Endodermal cell (in vitro differentiated cells): ENCODE data around the gene PTPRCAP. TPM values are rescaled to one million over a fixed set of nuclear protein-coding genes. Genes with fewer than 3 reads are reported as not detected.

ENCODE experiments used
- DNase-seq: peaks from one replicate; pipeline ENCODE4 v3.0.0-alpha.2; 2017
- H3K27ac ChIP-seq: 2 replicates; pipeline ENCODE4 v1.5.1; 2013; ENCODE audit warnings: mild to moderate bottlenecking, low read depth, low read length, moderate library complexity
- H3K27me3 ChIP-seq: 2 replicates; pipeline ENCODE4 v1.6.1; 2013; ENCODE audit warnings: mild to moderate bottlenecking, low read length, moderate library complexity; ENCODE audit not compliant: insufficient read depth, control insufficient read depth, poor library complexity, severe bottlenecking
- H3K36me3 ChIP-seq: 2 replicates; pipeline ENCODE4 v1.7.0; 2013; ENCODE audit warnings: mild to moderate bottlenecking, low read length, moderate library complexity; ENCODE audit not compliant: control insufficient read depth, insufficient read depth
- H3K4me1 ChIP-seq: one replicate; pipeline ENCODE4 v1.7.0; 2013; ENCODE audit warnings: low read length; ENCODE audit not compliant: control insufficient read depth, insufficient read depth
- H3K4me3 ChIP-seq: 2 replicates; pipeline ENCODE4 v1.5.1; 2013; ENCODE audit warnings: mild to moderate bottlenecking, low read length, moderate library complexity
- H3K9ac ChIP-seq: 2 replicates; pipeline ENCODE4 v1.6.1; 2013; ENCODE audit warnings: mild to moderate bottlenecking, low read length, moderate library complexity; ENCODE audit not compliant: poor library complexity, severe bottlenecking; ENCODE audit errors: extremely low read depth
- H3K9me3 ChIP-seq: 2 replicates; pipeline ENCODE4 v1.6.1; 2013; ENCODE audit warnings: mild to moderate bottlenecking, low read length, moderate library complexity; ENCODE audit not compliant: control insufficient read depth
- H3K27ac Mint-ChIP-seq: 2 replicates; pipeline ENCODE4 v1.8.0; 2020; ENCODE audit warnings: mixed read lengths
- H3K27me3 Mint-ChIP-seq: 2 replicates; pipeline ENCODE4 v1.8.0; 2021; ENCODE audit warnings: mild to moderate bottlenecking, mixed read lengths; ENCODE audit not compliant: insufficient read depth
- H3K36me3 Mint-ChIP-seq: 2 replicates; pipeline ENCODE4 v1.8.0; 2020; ENCODE audit warnings: low read depth, mixed read lengths
- H3K4me1 Mint-ChIP-seq: 2 replicates; pipeline ENCODE4 v1.8.0; 2020; ENCODE audit warnings: mixed read lengths
- H3K4me3 Mint-ChIP-seq: 2 replicates; pipeline ENCODE4 v1.8.0; 2020; ENCODE audit warnings: mild to moderate bottlenecking, moderate library complexity, mixed read lengths
- H3K9me3 Mint-ChIP-seq: 2 replicates; pipeline ENCODE4 v1.8.0; 2020; ENCODE audit warnings: mild to moderate bottlenecking, mixed read lengths
- CTCF ChIP-seq: fragments of 200-600 bp; sonication (generic); conservative IDR thresholded peaks from 2 replicates; pipeline ENCODE4 v1.5.0; 2021; ENCODE audit warnings: antibody characterized with exemption, mild to moderate bottlenecking
- WGBS, 2 experiments: methylation state at CpG; one replicate each; pipeline versions ENCODE4 v1.1.5 to v1.1.7; 2013; ENCODE audit warnings: missing lambda C conversion rate in 2 of 2, mixed read lengths in 1 of 2; ENCODE audit not compliant: insufficient coverage in 1 of 2, insufficient read length in 1 of 2; 5-methylcytosine and 5-hydroxymethylcytosine counted together
- total RNA-seq, 2 donors: library from RNA; stranded (reverse); fragmentation: NEBNext Ultra II Directional in 1 of 2; extraction: Animal tissue kit (Norgen Biotek cat#: 25700) in 1 of 2; gene quantifications; 2 replicates in 1 of 2; 3 replicates in 1 of 2; pipeline ENCODE4 v1.2.1, GENCODE V29; 2021

Gene PTPRCAP
- total RNA-seq, 2 donors from 2014 or later, result 2.1 TPM; not detected in 1

GRCh38 chr11:67431346-67432249, 5.9 kb downstream of the PTPRCAP start:
- H3K36me3 Mint-ChIP-seq, result peaks cover 25% of the 10 kb centered on the region
- Histone ChIP-seq H3K9ac (no peak overlapping the region), H3K36me3 (peaks cover 30% of the 10 kb centered on the region), H3K4me3 (no peak overlapping the region), H3K27me3 (no peaks in the 10 kb centered on the region), H3K9me3 (no peaks in the 10 kb centered on the region), H3K4me1 (peaks cover 3% of the 10 kb centered on the region), H3K27ac (no peak overlapping the region)
- H3K4me3 Mint-ChIP-seq, result no peak overlapping the region
- 88 to 92% methylated on average over 17 to 22 of the region's 24 CpGs for whole genome bisulfite sequencing, 2 experiments
- H3K27ac Mint-ChIP-seq, result peak overlapping the region; percentile 74
- TF ChIP-seq CTCF, result no peak
- no peaks in the 10 kb centered on the region for H3K9me3 Mint-ChIP-seq
- DNase-seq, result no peak
- peaks cover 4% of the 10 kb centered on the region for H3K4me1 Mint-ChIP-seq
- H3K27me3 Mint-ChIP-seq, result no peaks in the 10 kb centered on the region

GRCh38 chr11:67429722-67430121, 7.8 kb downstream of the PTPRCAP start:
- Mint-ChIP-seq H3K27me3 (no peaks in the 10 kb centered on the region), H3K27ac (no peak overlapping the region), H3K9me3 (no peaks in the 10 kb centered on the region), H3K36me3 (peaks cover 20% of the 10 kb centered on the region), H3K4me1 (peaks cover 3% of the 10 kb centered on the region), H3K4me3 (peak overlapping the region; percentile 83)
- no peak for DNase-seq
- Histone ChIP-seq H3K9me3 (no peaks in the 10 kb centered on the region), H3K4me3 (peak overlapping the region; percentile 99), H3K4me1 (peaks cover 3% of the 10 kb centered on the region), H3K36me3 (peaks cover 30% of the 10 kb centered on the region), H3K27ac (no peak overlapping the region), H3K27me3 (no peaks in the 10 kb centered on the region), H3K9ac (no peak overlapping the region)
- 85 to 92% methylated on average over 10 to 11 of the region's 11 CpGs for WGBS, 2 experiments
- no peak for TF ChIP-seq CTCF

- peaks cover 3% of the 10 kb centered on the region for H3K4me1 Mint-ChIP-seq
- H3K4me3 Mint-ChIP-seq, result peak overlapping the region; percentile 83
- no peaks in the 10 kb centered on the region for H3K9me3 Mint-ChIP-seq
- peaks cover 3% of the 10 kb centered on the region for H3K4me1 ChIP-seq
- peak overlapping the region; percentile 99 for H3K4me3 ChIP-seq
- H3K36me3 ChIP-seq, result peaks cover 30% of the 10 kb centered on the region
- H3K9me3 ChIP-seq, result no peaks in the 10 kb centered on the region
- no peaks in the 10 kb centered on the region for H3K27me3 ChIP-seq
- no peaks in the 10 kb centered on the region for H3K27me3 Mint-ChIP-seq
- peak overlapping the region; percentile 90 for H3K27ac Mint-ChIP-seq
- TF ChIP-seq CTCF, result no peak
- peak overlapping the region; percentile 95 for H3K9ac ChIP-seq
- no peak overlapping the region for H3K27ac ChIP-seq
- peaks cover 20% of the 10 kb centered on the region for H3K36me3 Mint-ChIP-seq
- WGBS, 2 experiments, result 60 to 65% methylated on average over 8 to 12 of the region's 12 CpGs
- no peak for DNase-seq
These were observed 8.3 kb downstream of the PTPRCAP start for GRCh38 chr11:67429038-67429668.
